Transverse colon (tissue), 4 donors: ENCODE measurements around the gene SAPCD2. TPM values are rescaled to one million over a fixed set of nuclear protein-coding genes. Genes with fewer than 3 reads are reported as not detected.

Experiments
- DNase-seq: peaks from one replicate; pipeline ENCODE4 v3.0.0-alpha.2; 2019
- H3K27ac ChIP-seq, 4 donors: fragments of 200-600 bp; sonication (generic); 2 replicates each; pipeline ENCODE4 v1.5.1; 2016 to 2018; ENCODE audit warnings: inconsistent platforms in 4 of 4
- H3K27me3 ChIP-seq: fragments of 200-600 bp; sonication (generic); 2 replicates; pipeline ENCODE4 v1.5.1; 2017; ENCODE audit warnings: inconsistent platforms
- H3K36me3 ChIP-seq, 4 donors: fragments of 200-600 bp; sonication (generic); 2 replicates each; pipeline ENCODE4 v1.5.1; 2017 to 2019; ENCODE audit warnings: inconsistent platforms in 4 of 4
- H3K4me1 ChIP-seq, 4 donors: fragments of 200-600 bp; sonication (generic); 2 replicates each; pipeline ENCODE4 v1.5.1; 2017 to 2020; ENCODE audit warnings: inconsistent platforms in 4 of 4
- H3K4me3 ChIP-seq, 4 donors: fragments of 200-600 bp; sonication (generic); 1 replicate in 1 of 4; 2 replicates in 3 of 4; pipeline versions ENCODE4 v1.5.1 to v1.6.1; 2017 to 2019; ENCODE audit warnings: inconsistent platforms in 4 of 4
- H3K9me3 ChIP-seq, 2 donors: fragments of 200-600 bp; sonication (generic); 2 replicates each; pipeline ENCODE4 v1.5.1; 2017 to 2019; ENCODE audit warnings: inconsistent platforms in 2 of 2
- EP300 ChIP-seq: sonication (generic); formaldehyde crosslinking; IDR thresholded peaks from one replicate; pipeline ENCODE4 v1.6.1; 2017; ENCODE audit warnings: antibody characterized with exemption, low read depth
- POLR2A ChIP-seq: fragments of 450-650 bp; IDR thresholded peaks from one replicate; pipeline ENCODE4 v1.6.1; 2016; ENCODE audit warnings: antibody characterized with exemption, mild to moderate bottlenecking, moderate library complexity
- POLR2AphosphoS5 ChIP-seq, 3 donors: sonication (generic); formaldehyde crosslinking; IDR thresholded peaks; one replicate each; pipeline ENCODE4 v1.6.1; 2016; ENCODE audit warnings: antibody characterized with exemption in 3 of 3
- WGBS, 2 donors: methylation state at CpG; one replicate each; pipeline ENCODE4 v1.1.5; 2018; ENCODE audit warnings: low coverage in 1 of 2; 5-methylcytosine and 5-hydroxymethylcytosine counted together
- in situ Hi-C, 4 donors: fragments of 200-750 bp; cut with MboI; loops; one replicate each; pipeline versions ENCODE4 v1.15.0 to v1.15.1; 2017; ENCODE audit warnings: low sequenced_read_pairs in 3 of 4, low pct_ligation_motif_present in 1 of 4, low pct_unique_long_range_greater_than_20kb in 1 of 4
- intact Hi-C: fragments of 100-400 bp; cut with DNase I; formaldehyde crosslinking; loops from one replicate; pipeline ENCODE4 v1.15.1; 2023; ENCODE audit warnings: low total_unique reads
- total RNA-seq, 4 donors: library from RNA; depleted of rRNA; stranded (reverse); fragments of >200 nt; gene quantifications; one replicate each; pipeline ENCODE4 v1.1.0, GENCODE V29; 2016
- TF ChIP-seq, protein P1 (sequence below), 5 experiments: fragments of 200-600 bp in 3 of 5; fragments of 450-650 bp in 2 of 5; sonication (generic) in 3 of 5; IDR thresholded peaks; 1 replicate in 2 of 5; 2 replicates in 3 of 5; pipeline ENCODE4 v1.5.1; 2016 to 2017; ENCODE audit warnings: antibody characterized with exemption in 5 of 5, inconsistent platforms in 3 of 5, mild to moderate bottlenecking in 2 of 5, moderate library complexity in 1 of 5

The SAPCD2 gene
- total RNA-seq, 4 donors from 2014 or later = 0.37 to 37.2 (median 3.3) TPM

- in situ Hi-C loops (loop anchor here in 2 of 4 donors (25.0 kb wide), 1 partner anchor 242 kb away; the partner anchor contains the start of genes CCDC183 (in 2 of the 2) and TMEM141 (in 2 of the 2)), intact Hi-C loops (no loop called here)
- Histone ChIP-seq H3K27ac (peak overlapping the region; percentile 65 to 77 (median 70)), H3K27me3 (no peaks in the 10 kb centered on the region), H3K4me3 (peak overlapping the region in 2 of 4 donors; percentile 61 to 72), H3K4me1 (peaks cover 16 to 55% (median 39%) of the 10 kb centered on the region in 4 donors), H3K9me3 (no peaks in the 10 kb centered on the region), H3K36me3 (no peaks in the 10 kb centered on the region)
- DNase-seq = peak; percentile 86
- no peak for TF ChIP-seq POLR2A
- TF ChIP-seq, protein P1, sequence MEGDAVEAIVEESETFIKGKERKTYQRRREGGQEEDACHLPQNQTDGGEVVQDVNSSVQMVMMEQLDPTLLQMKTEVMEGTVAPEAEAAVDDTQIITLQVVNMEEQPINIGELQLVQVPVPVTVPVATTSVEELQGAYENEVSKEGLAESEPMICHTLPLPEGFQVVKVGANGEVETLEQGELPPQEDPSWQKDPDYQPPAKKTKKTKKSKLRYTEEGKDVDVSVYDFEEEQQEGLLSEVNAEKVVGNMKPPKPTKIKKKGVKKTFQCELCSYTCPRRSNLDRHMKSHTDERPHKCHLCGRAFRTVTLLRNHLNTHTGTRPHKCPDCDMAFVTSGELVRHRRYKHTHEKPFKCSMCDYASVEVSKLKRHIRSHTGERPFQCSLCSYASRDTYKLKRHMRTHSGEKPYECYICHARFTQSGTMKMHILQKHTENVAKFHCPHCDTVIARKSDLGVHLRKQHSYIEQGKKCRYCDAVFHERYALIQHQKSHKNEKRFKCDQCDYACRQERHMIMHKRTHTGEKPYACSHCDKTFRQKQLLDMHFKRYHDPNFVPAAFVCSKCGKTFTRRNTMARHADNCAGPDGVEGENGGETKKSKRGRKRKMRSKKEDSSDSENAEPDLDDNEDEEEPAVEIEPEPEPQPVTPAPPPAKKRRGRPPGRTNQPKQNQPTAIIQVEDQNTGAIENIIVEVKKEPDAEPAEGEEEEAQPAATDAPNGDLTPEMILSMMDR (IDR thresholded peaks at IDR 0.05) = peak; percentile 86 to 95 (median 93)
- 22 to 67% methylated on average over 2 to 18 of the region's 19 CpGs for WGBS, 2 donors
Observed at GRCh38 chr9:137029058-137029936, 41.1 kb downstream of the SAPCD2 start.

GRCh38 chr9:137028263-137029057 is 41.9 kb downstream of the SAPCD2 start:
- 1% methylated on average over 50 of the region's 98 CpGs; no CpG with 5 or more reads in 1 of the 2 donors for WGBS, 2 donors
- Histone ChIP-seq H3K36me3 (no peaks in the 10 kb centered on the region), H3K9me3 (no peaks in the 10 kb centered on the region), H3K4me1 (peaks cover 16 to 55% (median 38%) of the 10 kb centered on the region in 4 donors), H3K4me3 (peak overlapping the region; percentile 41 to 72 (median 59)), H3K27ac (peak overlapping the region; percentile 65 to 77 (median 70)), H3K27me3 (no peaks in the 10 kb centered on the region)
- in situ Hi-C loops (loop anchor here in 2 of 4 donors (25.0 kb wide), 1 partner anchor 241 kb away; the partner anchor contains the start of genes CCDC183 (in 2 of the 2) and TMEM141 (in 2 of the 2)), intact Hi-C loops (no loop called here)
- DNase-seq = peak; percentile 83
- no peak for TF ChIP-seq EP300
- TF ChIP-seq, protein P1 (IDR thresholded peaks at IDR 0.05) = peak in 3 of 5 experiments; percentile 11 to 43 (median 27)

DNA sequence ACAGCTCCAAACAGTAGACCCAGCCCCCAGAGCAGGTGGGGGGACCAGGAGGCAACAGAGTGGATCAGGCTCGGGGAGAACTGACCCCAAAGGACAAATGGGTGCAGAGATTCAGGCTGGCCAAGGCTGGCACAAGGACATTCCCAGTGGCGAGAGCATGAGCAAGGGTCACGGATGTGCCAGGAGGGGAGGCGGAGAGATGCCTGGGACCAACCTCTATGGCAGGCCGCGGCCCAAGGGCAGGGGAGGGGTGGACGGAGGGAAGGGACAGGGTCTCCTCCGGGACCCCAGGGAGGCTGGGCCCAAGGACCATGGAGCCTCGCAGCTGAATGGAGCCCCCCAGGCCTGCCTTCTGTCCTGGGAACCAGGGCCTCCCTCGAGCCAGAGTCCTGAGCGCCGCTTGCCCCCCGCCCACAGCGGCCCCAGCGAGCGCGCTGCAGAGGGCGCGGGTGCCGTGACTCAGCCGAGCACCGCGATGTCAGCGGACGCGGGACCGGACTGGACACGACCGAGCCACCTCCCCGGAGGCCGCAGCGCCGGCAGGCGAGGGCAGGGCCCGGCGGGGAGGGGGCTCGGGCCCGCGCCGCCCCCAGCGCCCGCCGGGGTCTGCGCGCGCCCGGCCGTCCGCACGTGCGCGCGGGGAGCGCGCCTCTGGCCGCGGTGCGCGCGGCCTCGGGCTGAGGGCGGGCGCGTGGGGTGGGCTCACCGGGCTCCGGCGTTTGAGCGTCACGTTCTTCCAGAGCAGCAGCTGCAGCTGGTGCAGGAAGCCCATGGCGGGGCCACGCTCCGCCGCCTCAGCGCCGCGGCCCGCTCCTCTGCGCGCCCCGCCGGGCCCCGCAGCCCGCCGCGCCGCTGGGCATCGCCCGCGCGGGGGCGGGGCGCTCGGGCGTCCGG is 42.7 kb downstream of the SAPCD2 start, which contains the start of gene ABCA2:
Gene ABCA2 (minus strand): TSS at position 869 of the 894 bp plus-strand sequence. CDS start 97 bp downstream, at position 772.
- WGBS, 2 donors = 12% methylated on average over 32 of the region's 95 CpGs; no CpG with 5 or more reads in 1 of the 2 donors
- intact Hi-C loops = no loop called here
- H3K36me3 ChIP-seq = no peaks in the 10 kb centered on the region
- H3K4me3 ChIP-seq = peak within 1 kb of the TSS; percentile 41 to 72 (median 59)
- no peaks in the 10 kb centered on the region for H3K9me3 ChIP-seq
- TF ChIP-seq POLR2A = no peak
- TF ChIP-seq, protein P1 (IDR thresholded peaks at IDR 0.05) = no peak
- TF ChIP-seq EP300 = no peak
- TF ChIP-seq POLR2AphosphoS5 (IDR thresholded peaks at IDR 0.05) = no peak
- in situ Hi-C loops = loop anchor here in 2 of 4 donors (25.0 kb wide), 1 partner anchor 240 kb away; the partner anchor contains the start of genes CCDC183 (in 2 of the 2) and TMEM141 (in 2 of the 2)
- H3K4me1 ChIP-seq = peaks cover 16 to 63% (median 45%) of the 10 kb centered on the region in 4 donors
- no peak for DNase-seq
- H3K27ac ChIP-seq = peak within 1 kb of the TSS; percentile 65 to 77 (median 70)
- no peaks in the 10 kb centered on the region for H3K27me3 ChIP-seq
